Measurements from ENCODE around the gene TTC7B.

Gene TTC7B

DNA sequence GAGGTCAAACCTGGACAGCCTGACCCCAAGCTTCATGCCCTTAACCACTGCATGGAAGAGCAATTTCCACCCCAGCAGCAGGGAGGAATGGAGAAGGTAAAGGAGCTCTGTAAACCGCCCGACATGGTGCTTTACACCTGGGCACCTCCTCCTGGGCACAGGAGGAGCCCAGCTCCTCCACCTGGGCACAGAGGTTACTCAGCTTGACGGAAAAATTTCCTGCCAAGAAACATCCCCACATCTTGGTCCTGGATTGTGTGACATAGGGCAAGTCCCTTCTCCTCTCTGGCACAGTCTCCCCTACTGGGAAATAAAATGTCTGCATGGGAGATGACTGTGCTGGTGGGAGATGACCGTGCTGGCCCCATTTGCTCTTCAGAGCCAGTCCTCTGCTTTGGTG is 40.8 kb downstream of the TTC7B start:
- DNase-seq (ENCODE audit: low read depth): no peak

GRCh38 chr14:90774316-90774715 is 41.9 kb downstream of the TTC7B start:
- DNase-seq (ENCODE audit: low read depth): no peak

GRCh38 chr14:90773705-90774104 is 42.5 kb downstream of the TTC7B start:
- no peak for DNase-seq (ENCODE audit: low read depth)

DNA sequence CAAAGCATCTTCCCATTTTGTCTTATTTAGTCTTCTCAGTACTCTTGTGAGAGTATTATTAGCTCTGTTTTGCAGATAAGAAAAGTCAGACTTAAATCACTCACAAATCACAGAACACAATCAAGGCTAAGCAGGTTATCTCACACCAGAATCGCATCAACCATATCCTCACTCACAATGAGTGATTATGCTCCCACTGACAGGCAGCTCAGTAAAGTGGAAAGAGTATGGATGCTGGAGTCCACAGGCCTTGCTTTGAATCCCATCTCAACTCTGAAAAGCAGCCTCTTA is 43.1 kb downstream of the TTC7B start:
- no peak for DNase-seq (ENCODE audit: low read depth)

GRCh38 chr14:90767899-90768298 is 48.3 kb downstream of the TTC7B start:
- DNase-seq (ENCODE audit: low read depth): no peak

GRCh38 chr14:90760591-90761316 is 55.5 kb downstream of the TTC7B start:
- no peak for DNase-seq (ENCODE audit: low read depth)

GRCh38 chr14:90760078-90760444 is 56.2 kb downstream of the TTC7B start:
- no peak for DNase-seq (ENCODE audit: low read depth)

DNA sequence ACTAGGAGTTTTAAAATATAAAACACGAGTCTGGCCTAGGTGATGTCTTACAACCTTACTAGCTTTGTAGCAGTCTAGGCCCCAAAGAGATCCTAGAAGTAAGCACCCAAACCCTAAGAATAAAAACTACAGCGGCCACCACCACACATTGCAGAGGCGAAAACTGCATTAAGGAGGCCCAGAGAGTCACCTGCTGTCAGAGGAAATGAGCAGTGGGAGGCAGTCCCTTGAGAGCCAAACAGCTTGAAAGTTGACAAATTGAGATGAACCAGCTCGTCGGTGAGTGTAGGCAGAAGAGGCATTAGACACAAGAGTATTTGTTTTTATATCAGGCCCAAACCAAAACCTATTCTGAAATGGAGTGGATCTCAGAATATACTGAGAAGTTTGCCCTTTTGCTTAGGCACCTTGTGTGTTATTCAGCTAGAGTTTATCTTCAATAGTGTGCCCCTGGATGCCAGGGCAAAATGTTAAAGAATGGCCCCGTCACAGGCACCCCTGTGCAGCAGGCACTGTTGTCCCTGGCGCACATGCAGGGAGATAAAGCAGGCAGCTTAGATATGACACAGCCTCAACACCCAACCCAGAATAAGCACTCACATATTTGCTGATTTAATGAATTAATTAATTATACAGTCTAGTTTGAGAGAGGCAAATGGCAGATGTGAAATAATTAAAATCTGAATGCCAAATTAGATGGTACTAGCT is 56.7 kb downstream of the TTC7B start:
- no peak for DNase-seq (ENCODE audit: low read depth)

DNA sequence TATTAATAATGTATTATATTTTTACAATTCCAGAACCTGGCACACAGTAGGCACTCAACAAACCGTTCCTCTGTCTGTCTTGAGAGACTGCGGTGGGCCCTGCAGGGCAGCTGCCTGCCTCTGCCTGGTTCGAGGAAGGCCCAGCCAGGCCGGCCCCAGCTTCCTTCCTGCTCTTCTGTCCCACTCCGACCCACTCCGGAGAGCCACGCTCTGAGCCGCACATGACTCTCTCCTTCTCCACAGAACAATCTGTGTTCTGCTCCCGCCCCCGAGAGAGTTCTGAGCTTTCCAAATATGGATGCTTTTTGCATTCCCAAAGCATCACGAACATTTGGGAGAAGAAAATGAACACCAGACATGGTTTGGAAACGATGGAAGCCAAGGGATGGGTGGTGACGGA is 57.3 kb downstream of the TTC7B start:
- no peak for DNase-seq (ENCODE audit: low read depth)

DNA sequence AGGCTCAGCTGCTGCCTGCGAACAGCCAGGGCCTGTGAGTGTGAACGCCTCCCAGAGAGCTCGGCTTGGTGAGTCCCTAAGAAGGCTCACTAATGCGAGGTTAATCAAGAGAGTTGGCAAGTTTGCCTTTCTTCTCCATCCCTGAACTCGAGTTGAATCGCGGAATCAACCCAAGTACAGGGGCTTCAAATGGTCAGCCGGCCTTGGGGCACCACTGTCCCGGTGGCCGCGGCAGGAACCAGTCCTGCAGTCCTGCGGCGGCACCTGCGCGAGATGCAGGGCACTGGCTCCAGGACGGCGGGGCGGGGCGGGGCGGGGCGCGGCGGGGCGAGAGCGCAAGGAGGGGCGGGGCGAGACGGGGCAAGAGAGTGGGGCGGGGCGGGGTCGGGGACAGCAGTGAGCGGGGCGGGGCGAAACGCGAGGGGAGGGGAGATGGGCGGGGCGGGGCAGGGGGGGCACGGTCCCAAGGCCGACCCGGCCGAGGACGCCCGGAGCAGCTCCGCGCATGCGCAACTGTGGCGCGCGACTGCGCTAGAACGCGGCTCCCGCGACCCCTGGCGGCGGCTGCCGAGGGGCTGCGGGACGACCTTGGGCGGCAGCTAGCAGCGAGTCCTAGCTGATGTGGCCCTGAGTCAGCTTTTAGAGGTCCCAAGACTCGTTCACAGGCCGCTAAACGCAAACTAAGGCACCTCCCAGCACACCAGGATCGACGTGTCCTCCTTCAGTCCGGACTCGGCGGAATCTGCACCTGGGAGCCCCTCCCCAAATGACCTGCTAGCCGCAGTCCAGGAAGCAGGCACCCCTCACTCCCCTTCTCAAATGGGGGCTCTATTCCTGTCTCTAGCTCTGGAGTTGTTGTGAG is 58.0 kb downstream of the TTC7B start:
- peak; percentile 94 for DNase-seq (ENCODE audit: low read depth)

- DNase-seq (ENCODE audit: low read depth): no peak
These were observed 58.8 kb downstream of the TTC7B start for GRCh38 chr14:90757452-90757851.

GRCh38 chr14:90756755-90757345 is 59.4 kb downstream of the TTC7B start:
- DNase-seq (ENCODE audit: low read depth): no peak

DNA sequence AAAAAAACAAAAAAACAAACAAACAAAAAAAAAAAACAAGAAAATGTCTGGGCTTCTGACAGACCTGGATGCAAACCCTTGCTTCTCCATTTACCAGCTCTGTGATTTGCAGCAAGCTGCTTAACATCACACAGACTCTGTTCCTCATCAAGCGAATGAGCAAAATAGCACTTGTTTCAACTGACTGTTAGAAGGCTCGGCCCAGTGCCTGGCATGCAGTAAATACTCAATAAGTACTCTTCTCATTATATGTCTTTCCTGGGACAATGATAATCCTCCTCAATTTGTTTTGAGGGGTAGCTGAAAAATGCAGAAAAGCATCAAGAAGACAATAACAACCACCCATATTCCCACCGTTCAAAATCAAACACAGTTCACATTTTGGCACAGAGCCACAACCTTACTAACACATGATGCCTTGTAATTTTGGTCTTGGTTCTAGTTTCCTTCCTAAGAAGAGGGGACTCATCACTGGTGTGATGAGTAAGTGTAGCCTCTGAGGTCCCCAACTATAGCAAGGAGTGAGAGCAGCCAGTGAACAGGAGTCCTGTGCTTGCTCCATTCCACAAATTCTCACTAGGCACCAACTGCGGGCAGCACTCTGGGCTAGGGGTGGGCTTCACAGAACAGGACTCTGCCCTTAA is 60.4 kb downstream of the TTC7B start:
- DNase-seq (ENCODE audit: low read depth): no peak

DNA sequence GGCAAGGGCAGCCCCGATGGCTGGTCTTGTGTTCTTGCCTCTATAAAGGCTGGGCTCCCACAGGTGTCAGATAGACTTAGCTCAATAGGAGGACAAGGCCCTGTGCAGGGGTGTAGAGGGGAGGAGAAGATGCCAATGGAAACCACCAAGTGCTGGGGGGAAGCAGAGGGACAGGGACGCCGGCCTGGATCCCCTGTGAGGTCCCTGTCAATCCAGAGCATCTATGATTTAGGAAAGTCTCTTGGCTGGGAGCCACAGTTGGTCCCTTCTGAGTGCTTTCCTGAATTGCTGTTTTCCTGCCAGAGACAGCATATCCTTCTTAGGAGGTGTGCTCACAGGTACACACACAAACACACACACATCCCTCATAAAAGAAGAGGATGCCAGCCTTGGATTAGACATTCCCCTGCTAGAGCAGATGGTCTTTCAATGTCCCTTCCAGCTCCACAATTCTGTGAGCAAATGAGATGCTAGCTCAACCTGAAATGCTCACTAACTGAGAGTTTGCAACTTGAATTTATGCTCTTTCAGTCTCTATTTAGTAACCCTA is 62.7 kb downstream of the TTC7B start:
- DNase-seq (ENCODE audit: low read depth): no peak

- DNase-seq (ENCODE audit: low read depth): no peak
These were observed 65.5 kb downstream of the TTC7B start for GRCh38 chr14:90750701-90751100.

DNA sequence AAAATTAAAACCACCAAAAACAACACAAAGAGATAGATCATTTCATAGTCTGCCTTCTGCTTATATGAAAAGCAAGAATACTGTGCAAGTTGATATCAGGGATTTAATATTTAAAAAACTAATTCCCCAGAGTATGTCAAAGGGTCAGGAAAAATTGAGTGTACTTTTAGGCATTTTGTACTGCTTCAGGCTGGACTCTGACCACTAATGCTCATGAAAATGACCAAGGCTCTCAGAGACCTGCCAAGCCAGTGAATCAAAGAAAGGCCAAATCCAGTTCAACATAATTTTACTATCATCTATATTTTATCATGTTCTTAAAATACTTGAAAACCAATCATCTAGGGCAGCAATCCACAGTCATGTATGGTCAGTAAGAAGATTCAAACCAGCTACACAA is 66.0 kb downstream of the TTC7B start:
- no peak for DNase-seq (ENCODE audit: low read depth)

DNA sequence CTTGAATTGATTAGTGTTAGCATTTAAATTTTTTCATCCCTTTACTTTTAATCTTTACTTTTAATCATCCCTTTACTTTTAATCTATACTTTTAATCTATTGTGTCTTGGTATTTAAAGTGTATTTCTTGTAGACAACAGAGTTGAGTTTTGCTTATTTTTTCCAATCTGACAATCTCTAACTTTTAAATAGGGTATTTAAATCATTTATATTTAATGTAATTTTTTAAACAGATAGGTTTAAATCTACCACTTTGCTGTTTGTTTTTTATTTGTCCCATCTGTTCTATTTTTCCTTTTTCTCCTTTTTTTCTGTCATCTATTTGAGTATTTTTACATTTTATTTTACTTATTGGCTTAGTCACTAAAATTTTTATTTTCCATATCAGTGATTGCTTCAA is 68.3 kb downstream of the TTC7B start:
- DNase-seq (ENCODE audit: low read depth): no peak

DNA sequence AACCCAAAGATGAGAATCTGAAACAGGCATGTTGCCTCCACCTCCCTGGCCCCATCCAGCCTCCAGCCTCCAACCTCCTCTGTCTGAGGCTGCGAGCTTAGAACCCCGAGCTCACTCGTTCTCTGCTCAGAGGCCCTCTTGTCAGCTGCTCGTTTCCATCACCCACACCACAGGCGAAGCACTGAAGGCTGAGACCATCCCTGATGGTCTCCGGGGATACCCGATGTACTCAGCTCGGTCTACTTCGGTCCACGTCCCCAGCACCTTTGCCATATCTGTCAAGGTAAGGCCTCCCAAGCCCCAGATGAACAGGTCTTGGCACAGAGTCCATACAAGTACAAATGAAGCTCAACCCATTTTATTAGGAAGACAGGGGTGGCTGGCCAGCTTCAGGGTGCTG is 72.4 kb downstream of the TTC7B start:
- no peak for DNase-seq (ENCODE audit: low read depth)

DNA sequence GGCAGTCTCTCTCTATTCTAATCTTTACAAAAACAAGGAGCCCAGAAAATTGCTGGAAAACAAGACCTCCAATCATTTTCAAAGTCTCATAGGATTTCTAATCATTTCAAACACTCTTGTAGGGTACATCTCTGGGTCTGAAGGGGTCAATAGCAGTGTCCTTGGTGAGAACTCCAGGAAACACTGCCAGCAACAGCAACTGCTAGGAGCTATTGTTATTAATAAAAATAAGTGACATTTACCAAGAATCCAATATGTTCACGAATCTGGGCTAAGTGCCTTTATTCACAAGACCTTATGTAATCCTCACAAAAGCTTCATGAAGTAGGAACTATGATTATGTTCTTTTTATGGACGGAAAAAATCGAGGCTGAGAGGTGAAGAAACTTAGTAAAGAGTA is 72.8 kb downstream of the TTC7B start:
- no peak for DNase-seq (ENCODE audit: low read depth)

GRCh38 chr14:90742729-90743128 is 73.5 kb downstream of the TTC7B start:
- DNase-seq (ENCODE audit: low read depth): no peak

- no peak for DNase-seq (ENCODE audit: low read depth)
These were observed 74.0 kb downstream of the TTC7B start for GRCh38 chr14:90742252-90742651.

GRCh38 chr14:90741682-90741946 is 74.6 kb downstream of the TTC7B start:
- DNase-seq (ENCODE audit: low read depth): no peak

All from activated T-cell treated with anti-CD3 and anti-CD28 coated beads for 1 hour (primary cell).